ENCODE data around the gene CASP2.

Gene CASP2

GRCh38 chr7:143290293-143290692 lies 2.1 kb downstream of the CASP2 start:
- peak overlapping the region; percentile 100 for H3K4me3 ChIP-seq (ENCODE audit: low read depth, low read length)
- TF ChIP-seq CTCF (IDR thresholded peaks at IDR 0.05; ENCODE audit: low read depth, low read length): no peak
- TF ChIP-seq POLR2A (IDR thresholded peaks at IDR 0.05; ENCODE audit: extremely low read depth, insufficient read length): no peak
- no peak for TF ChIP-seq MAX (IDR thresholded peaks at IDR 0.05; ENCODE audit: low read depth, low read length)
- no peak for TF ChIP-seq MYC (IDR thresholded peaks at IDR 0.05; ENCODE audit: low read depth, low read length)
- no peak for DNase-seq (ENCODE audit: low read depth)

- TF ChIP-seq MYC (IDR thresholded peaks at IDR 0.05; ENCODE audit: low read depth, low read length): no peak
- no peak for TF ChIP-seq MAX (IDR thresholded peaks at IDR 0.05; ENCODE audit: low read depth, low read length)
- TF ChIP-seq CTCF (IDR thresholded peaks at IDR 0.05; ENCODE audit: low read depth, low read length): no peak
- no peak for TF ChIP-seq POLR2A (IDR thresholded peaks at IDR 0.05; ENCODE audit: extremely low read depth, insufficient read length)
- H3K4me3 ChIP-seq (ENCODE audit: low read depth, low read length): no peak overlapping the region
- DNase-seq (ENCODE audit: low read depth): no peak
Observed at GRCh38 chr7:143292876-143293275, 4.7 kb downstream of the CASP2 start.

GRCh38 chr7:143295870-143296269 lies 7.7 kb downstream of the CASP2 start:
- no peak overlapping the region for H3K4me3 ChIP-seq (ENCODE audit: low read depth, low read length)
- TF ChIP-seq MYC (IDR thresholded peaks at IDR 0.05; ENCODE audit: low read depth, low read length) (no peak), MAX (IDR thresholded peaks at IDR 0.05; ENCODE audit: low read depth, low read length) (no peak), POLR2A (IDR thresholded peaks at IDR 0.05; ENCODE audit: extremely low read depth, insufficient read length) (no peak), CTCF (IDR thresholded peaks at IDR 0.05; ENCODE audit: low read depth, low read length) (no peak)
- no peak for DNase-seq (ENCODE audit: low read depth)

GRCh38 chr7:143296686-143297085 lies 8.5 kb downstream of the CASP2 start:
- TF ChIP-seq MYC (IDR thresholded peaks at IDR 0.05; ENCODE audit: low read depth, low read length): no peak
- TF ChIP-seq MAX (IDR thresholded peaks at IDR 0.05; ENCODE audit: low read depth, low read length): no peak
- no peak for TF ChIP-seq POLR2A (IDR thresholded peaks at IDR 0.05; ENCODE audit: extremely low read depth, insufficient read length)
- TF ChIP-seq CTCF (IDR thresholded peaks at IDR 0.05; ENCODE audit: low read depth, low read length): no peak
- no peak overlapping the region for H3K4me3 ChIP-seq (ENCODE audit: low read depth, low read length)
- no peak for DNase-seq (ENCODE audit: low read depth)

GRCh38 chr7:143299346-143299745 lies 11.2 kb downstream of the CASP2 start:
- DNase-seq (ENCODE audit: low read depth): no peak
- H3K4me3 ChIP-seq (ENCODE audit: low read depth, low read length): no peak overlapping the region
- TF ChIP-seq MYC (IDR thresholded peaks at IDR 0.05; ENCODE audit: low read depth, low read length): no peak
- TF ChIP-seq POLR2A (IDR thresholded peaks at IDR 0.05; ENCODE audit: extremely low read depth, insufficient read length): no peak
- TF ChIP-seq CTCF (IDR thresholded peaks at IDR 0.05; ENCODE audit: low read depth, low read length): no peak
- TF ChIP-seq MAX (IDR thresholded peaks at IDR 0.05; ENCODE audit: low read depth, low read length): no peak

GRCh38 chr7:143299840-143300239 lies 11.7 kb downstream of the CASP2 start:
- TF ChIP-seq POLR2A (IDR thresholded peaks at IDR 0.05; ENCODE audit: extremely low read depth, insufficient read length) (no peak), CTCF (IDR thresholded peaks at IDR 0.05; ENCODE audit: low read depth, low read length) (peak; percentile 90), MYC (IDR thresholded peaks at IDR 0.05; ENCODE audit: low read depth, low read length) (no peak), MAX (IDR thresholded peaks at IDR 0.05; ENCODE audit: low read depth, low read length) (no peak)
- no peak overlapping the region for H3K4me3 ChIP-seq (ENCODE audit: low read depth, low read length)
- peak; percentile 78 for DNase-seq (ENCODE audit: low read depth)
